ENCODE results near the gene MEX3D. TPM values are rescaled to one million over a fixed set of nuclear protein-coding genes. Genes with fewer than 3 reads are reported as not detected.
A peak's percentile ranks its signal among the peaks of the same experiment; 100 is the strongest.

The MEX3D gene
- total and polyA plus RNA-seq, 4 donors, result 17.0 to 43.6 (median 34.5) TPM

DNA sequence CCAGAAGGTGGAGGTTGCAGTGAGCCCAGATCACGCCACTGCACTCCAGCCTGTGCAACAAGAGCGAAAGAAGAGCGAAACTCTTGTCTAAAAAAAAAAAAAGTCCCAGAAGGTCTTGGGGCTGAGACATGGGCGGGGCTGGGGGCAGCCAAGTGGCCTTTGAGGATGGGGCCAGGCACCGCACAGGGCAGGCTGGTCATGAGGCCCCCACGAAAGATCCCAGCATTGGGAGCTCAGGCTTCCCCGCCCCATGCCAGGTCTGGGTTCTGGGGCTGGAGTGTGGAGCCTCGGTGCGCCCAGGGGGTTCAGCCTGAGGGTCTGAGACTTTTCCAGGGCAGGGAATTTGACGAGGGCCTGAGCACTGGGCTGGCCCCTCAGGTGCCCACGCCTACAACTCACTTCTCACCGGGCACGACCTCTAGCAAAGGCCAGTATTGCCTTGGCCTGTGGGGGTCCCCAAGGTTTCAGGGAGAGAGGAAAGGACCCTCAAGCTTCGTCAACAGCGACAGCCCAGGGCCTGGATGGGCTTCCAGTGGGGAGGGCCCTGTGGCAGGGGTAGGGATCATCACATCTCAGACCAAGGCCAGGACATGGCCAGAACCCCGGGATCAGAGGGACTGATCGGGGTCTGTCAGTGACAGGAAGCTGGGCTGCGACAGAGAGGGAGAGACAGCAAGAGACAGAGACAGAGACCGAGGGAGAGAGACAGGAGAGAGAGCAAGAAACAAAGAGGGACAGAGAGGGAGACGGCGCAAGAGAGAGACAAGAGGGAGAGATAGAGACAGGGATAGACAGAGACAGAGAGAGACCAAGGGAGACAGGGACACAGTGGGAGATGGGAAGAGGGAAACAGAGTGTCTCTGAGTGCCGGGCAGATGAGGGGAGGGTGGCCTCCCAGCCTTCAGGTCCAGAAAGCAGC lies 7.5 kb upstream of the MEX3D start:
- Histone ChIP-seq H3K27me3 (ENCODE audit: control insufficient read depth, insufficient read depth, low read length) (no peaks in the 10 kb centered on the region), H3K36me3 (ENCODE audit: control insufficient read depth, insufficient read depth, low read length) (peaks cover 69% of the 10 kb centered on the region), H3K4me1 (ENCODE audit: control insufficient read depth, insufficient read depth, low read length) (peaks cover 3% of the 10 kb centered on the region), H3K9me3 (ENCODE audit: control insufficient read depth, insufficient read depth, low read length) (no peaks in the 10 kb centered on the region), H3K4me3 (ENCODE audit: low read depth, low read length) (no peak overlapping the region), H3K27ac (ENCODE audit: low read depth, low read length) (no peak overlapping the region)
- WGBS (ENCODE audit: insufficient coverage), result 89% methylated on average over 19 of the region's 22 CpGs
- DNase-seq (ENCODE audit: low read depth in 4 of 6, low spot score in 6 of 6), result no peak

GRCh38 chr19:1574354-1575136 lies 6.4 kb upstream of the MEX3D start:
- DNase-seq (ENCODE audit: low read depth in 4 of 6, low spot score in 6 of 6), result no peak
- Histone ChIP-seq H3K9me3 (ENCODE audit: control insufficient read depth, insufficient read depth, low read length) (no peaks in the 10 kb centered on the region), H3K4me1 (ENCODE audit: control insufficient read depth, insufficient read depth, low read length) (peaks cover 3% of the 10 kb centered on the region), H3K36me3 (ENCODE audit: control insufficient read depth, insufficient read depth, low read length) (peaks cover 58% of the 10 kb centered on the region), H3K27ac (ENCODE audit: low read depth, low read length) (no peak overlapping the region), H3K4me3 (ENCODE audit: low read depth, low read length) (no peak overlapping the region), H3K27me3 (ENCODE audit: control insufficient read depth, insufficient read depth, low read length) (no peaks in the 10 kb centered on the region)
- WGBS (ENCODE audit: insufficient coverage), result 91% methylated on average over 34 of the region's 34 CpGs

- WGBS (ENCODE audit: insufficient coverage), result 91% methylated on average over 8 of the region's 9 CpGs
Observed at GRCh38 chr19:1572795-1573194, 4.7 kb upstream of the MEX3D start.

DNA sequence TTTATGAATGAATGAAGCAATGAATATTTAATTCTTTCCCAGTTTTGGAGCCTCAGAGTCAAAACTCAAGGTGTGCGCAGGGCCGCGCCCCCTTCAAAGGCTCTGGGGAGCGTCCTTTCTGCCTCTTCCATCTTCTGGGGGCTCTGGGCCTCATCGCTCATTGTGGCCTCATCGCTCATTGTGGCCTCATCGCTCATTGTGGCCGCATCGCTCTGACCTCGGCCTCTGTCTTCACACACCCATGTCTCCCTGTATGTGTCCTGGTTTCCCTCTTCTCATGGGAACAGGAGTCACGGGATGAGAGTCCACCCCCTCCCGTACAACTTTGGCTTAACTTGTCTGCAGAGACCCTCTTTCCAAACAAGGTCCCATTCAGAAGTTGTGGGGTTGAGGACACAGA lies 3.2 kb upstream of the MEX3D start:
- H3K27ac ChIP-seq (ENCODE audit: low read depth, low read length), result no peak overlapping the region
- H3K36me3 ChIP-seq (ENCODE audit: control insufficient read depth, insufficient read depth, low read length), result peaks cover 29% of the 10 kb centered on the region
- no peaks in the 10 kb centered on the region for H3K27me3 ChIP-seq (ENCODE audit: control insufficient read depth, insufficient read depth, low read length)
- H3K9me3 ChIP-seq (ENCODE audit: control insufficient read depth, insufficient read depth, low read length), result no peaks in the 10 kb centered on the region
- no peak overlapping the region for H3K4me3 ChIP-seq (ENCODE audit: low read depth, low read length)
- DNase-seq (ENCODE audit: low read depth in 4 of 6, low spot score in 6 of 6), result no peak
- H3K4me1 ChIP-seq (ENCODE audit: control insufficient read depth, insufficient read depth, low read length), result peaks cover 11% of the 10 kb centered on the region
- WGBS (ENCODE audit: insufficient coverage), result 91% methylated on average over 7 of the region's 12 CpGs

More at GRCh38 chr19:1572795-1573194, 4.7 kb upstream of the MEX3D start:
- Histone ChIP-seq H3K4me1 (ENCODE audit: control insufficient read depth, insufficient read depth, low read length) (peaks cover 11% of the 10 kb centered on the region), H3K27me3 (ENCODE audit: control insufficient read depth, insufficient read depth, low read length) (no peaks in the 10 kb centered on the region), H3K9me3 (ENCODE audit: control insufficient read depth, insufficient read depth, low read length) (no peaks in the 10 kb centered on the region), H3K27ac (ENCODE audit: low read depth, low read length) (no peak overlapping the region), H3K36me3 (ENCODE audit: control insufficient read depth, insufficient read depth, low read length) (peaks cover 43% of the 10 kb centered on the region), H3K4me3 (ENCODE audit: low read depth, low read length) (no peak overlapping the region)
- no peak for DNase-seq (ENCODE audit: low read depth in 4 of 6, low spot score in 6 of 6)

DNA sequence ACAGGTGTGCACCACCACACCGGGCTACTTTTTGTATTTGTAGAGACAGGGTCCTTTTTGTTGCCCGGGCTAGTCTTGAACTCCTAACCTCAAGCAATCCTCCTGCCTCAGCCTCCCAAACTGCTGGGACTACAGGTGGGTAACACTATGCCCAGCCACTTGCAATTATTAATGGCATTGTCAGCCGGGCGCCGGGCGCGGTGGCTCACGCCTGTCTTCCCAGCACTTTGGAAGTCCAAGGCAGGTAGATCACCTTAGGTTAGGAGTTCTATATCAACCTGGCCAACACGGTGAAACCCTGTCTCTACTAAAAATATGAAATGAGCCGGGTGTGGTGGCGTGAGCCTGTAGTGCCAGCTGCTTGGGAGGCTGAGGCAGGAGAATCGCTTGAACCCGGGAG lies 2.7 kb upstream of the MEX3D start:
- peaks cover 29% of the 10 kb centered on the region for H3K36me3 ChIP-seq (ENCODE audit: control insufficient read depth, insufficient read depth, low read length)
- DNase-seq (ENCODE audit: low read depth in 4 of 6, low spot score in 6 of 6), result no peak
- H3K27ac ChIP-seq (ENCODE audit: low read depth, low read length), result no peak overlapping the region
- H3K9me3 ChIP-seq (ENCODE audit: control insufficient read depth, insufficient read depth, low read length), result no peaks in the 10 kb centered on the region
- 100% methylated on average over 3 of the region's 13 CpGs for WGBS (ENCODE audit: insufficient coverage)
- no peaks in the 10 kb centered on the region for H3K27me3 ChIP-seq (ENCODE audit: control insufficient read depth, insufficient read depth, low read length)
- peaks cover 16% of the 10 kb centered on the region for H3K4me1 ChIP-seq (ENCODE audit: control insufficient read depth, insufficient read depth, low read length)
- no peak overlapping the region for H3K4me3 ChIP-seq (ENCODE audit: low read depth, low read length)

GRCh38 chr19:1569997-1570396 lies 1.9 kb upstream of the MEX3D start:
- Histone ChIP-seq H3K27me3 (ENCODE audit: control insufficient read depth, insufficient read depth, low read length) (no peaks in the 10 kb centered on the region), H3K9me3 (ENCODE audit: control insufficient read depth, insufficient read depth, low read length) (no peaks in the 10 kb centered on the region), H3K27ac (ENCODE audit: low read depth, low read length) (no peak overlapping the region), H3K36me3 (ENCODE audit: control insufficient read depth, insufficient read depth, low read length) (peaks cover 27% of the 10 kb centered on the region), H3K4me3 (ENCODE audit: low read depth, low read length) (no peak overlapping the region), H3K4me1 (ENCODE audit: control insufficient read depth, insufficient read depth, low read length) (peaks cover 21% of the 10 kb centered on the region)
- no peak for DNase-seq (ENCODE audit: low read depth in 4 of 6, low spot score in 6 of 6)
- WGBS (ENCODE audit: insufficient coverage), result no CpG with 5 or more reads among the region's 4 CpGs

DNA sequence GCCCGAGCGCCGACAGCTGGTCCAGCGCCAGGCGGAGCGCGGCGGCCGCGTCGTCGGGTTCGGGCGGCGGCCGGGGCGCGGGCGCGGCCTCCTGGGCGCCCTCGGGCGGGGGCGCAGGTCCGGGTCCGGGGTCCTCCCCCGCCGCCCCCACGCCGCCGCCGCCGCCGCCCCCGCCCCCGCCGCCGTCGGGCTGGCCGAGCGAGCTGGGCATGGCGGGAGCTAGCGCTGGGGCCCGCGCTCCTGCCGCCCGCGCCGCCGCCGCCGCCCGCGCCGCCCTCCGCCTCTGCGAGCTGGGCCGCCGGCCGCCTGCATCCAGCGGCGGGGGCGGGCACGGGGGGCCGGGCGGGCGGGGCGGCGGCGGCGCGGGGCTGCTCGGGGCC lies 287 bp downstream of the MEX3D start:
- Histone ChIP-seq H3K27ac (ENCODE audit: low read depth, low read length) (no peak overlapping the region), H3K4me1 (ENCODE audit: control insufficient read depth, insufficient read depth, low read length) (peaks cover 30% of the 10 kb centered on the region), H3K9me3 (ENCODE audit: control insufficient read depth, insufficient read depth, low read length) (no peaks in the 10 kb centered on the region), H3K36me3 (ENCODE audit: control insufficient read depth, insufficient read depth, low read length) (peaks cover 26% of the 10 kb centered on the region), H3K4me3 (ENCODE audit: low read depth, low read length) (no peak overlapping the region), H3K27me3 (ENCODE audit: control insufficient read depth, insufficient read depth, low read length) (no peaks in the 10 kb centered on the region)
- DNase-seq (ENCODE audit: low read depth in 4 of 6, low spot score in 6 of 6), result peak in 2 of 6 donors; percentile 3 to 29
- 0% methylated on average over 62 of the region's 73 CpGs for WGBS (ENCODE audit: insufficient coverage)

GRCh38 chr19:1567116-1567847 lies 843 bp downstream of the MEX3D start:
- peak in 1 of 6 donors; percentile 25 for DNase-seq (ENCODE audit: low read depth in 4 of 6, low spot score in 6 of 6)
- H3K4me3 ChIP-seq (ENCODE audit: low read depth, low read length), result peak overlapping the region; percentile 90
- H3K27ac ChIP-seq (ENCODE audit: low read depth, low read length), result peak overlapping the region; percentile 98
- H3K36me3 ChIP-seq (ENCODE audit: control insufficient read depth, insufficient read depth, low read length), result peaks cover 31% of the 10 kb centered on the region
- H3K4me1 ChIP-seq (ENCODE audit: control insufficient read depth, insufficient read depth, low read length), result peaks cover 30% of the 10 kb centered on the region
- H3K27me3 ChIP-seq (ENCODE audit: control insufficient read depth, insufficient read depth, low read length), result no peaks in the 10 kb centered on the region
- no peaks in the 10 kb centered on the region for H3K9me3 ChIP-seq (ENCODE audit: control insufficient read depth, insufficient read depth, low read length)
- under 1% methylated on average over 108 of the region's 108 CpGs for WGBS (ENCODE audit: insufficient coverage)

GRCh38 chr19:1566392-1567115 lies 1.6 kb downstream of the MEX3D start:
- peak; percentile 65 to 96 (median 80) for DNase-seq (ENCODE audit: low read depth in 4 of 6, low spot score in 6 of 6)
- Histone ChIP-seq H3K4me1 (ENCODE audit: control insufficient read depth, insufficient read depth, low read length) (peaks cover 30% of the 10 kb centered on the region), H3K9me3 (ENCODE audit: control insufficient read depth, insufficient read depth, low read length) (no peaks in the 10 kb centered on the region), H3K36me3 (ENCODE audit: control insufficient read depth, insufficient read depth, low read length) (peaks cover 35% of the 10 kb centered on the region), H3K27ac (ENCODE audit: low read depth, low read length) (peak overlapping the region; percentile 98), H3K4me3 (ENCODE audit: low read depth, low read length) (peak overlapping the region; percentile 90), H3K27me3 (ENCODE audit: control insufficient read depth, insufficient read depth, low read length) (no peaks in the 10 kb centered on the region)
- WGBS (ENCODE audit: insufficient coverage), result under 1% methylated on average over 32 of the region's 42 CpGs

Data from spinal cord (tissue), 10 donors.